HG03558 (cell line): ENCODE measurements around the gene WNT10A.

ENCODE experiments used
- ATAC-seq: cut with Tn5 transposase; IDR thresholded peaks from one replicate; pipeline ENCODE4 v1.9.1; 2021; ENCODE audit warnings: moderate number of reproducible peaks; ENCODE audit not compliant: unreplicated experiment; ENCODE audit errors: extremely low read depth

Gene WNT10A

DNA sequence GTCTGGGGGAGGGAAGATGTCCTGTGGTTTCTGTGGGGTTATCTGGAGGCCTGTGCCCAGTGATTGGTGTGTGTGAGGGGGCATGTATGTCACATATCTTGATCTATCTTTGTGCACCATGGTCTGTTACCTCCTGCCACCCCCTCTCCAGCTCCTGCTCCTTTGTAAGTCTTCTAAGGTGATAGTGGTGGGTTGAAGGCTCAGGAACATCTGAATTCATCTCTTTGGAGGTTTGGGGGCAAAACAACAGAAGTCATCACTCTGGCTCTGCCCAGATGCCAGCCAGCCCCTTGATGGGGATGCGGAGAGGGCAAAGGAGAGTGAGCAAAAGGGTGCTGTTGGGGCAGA, 23.8 kb upstream of the WNT10A start:
- ATAC-seq: no peak

- ATAC-seq: no peak
Observed at GRCh38 chr2:218857371-218858137, 23.1 kb upstream of the WNT10A start.

DNA sequence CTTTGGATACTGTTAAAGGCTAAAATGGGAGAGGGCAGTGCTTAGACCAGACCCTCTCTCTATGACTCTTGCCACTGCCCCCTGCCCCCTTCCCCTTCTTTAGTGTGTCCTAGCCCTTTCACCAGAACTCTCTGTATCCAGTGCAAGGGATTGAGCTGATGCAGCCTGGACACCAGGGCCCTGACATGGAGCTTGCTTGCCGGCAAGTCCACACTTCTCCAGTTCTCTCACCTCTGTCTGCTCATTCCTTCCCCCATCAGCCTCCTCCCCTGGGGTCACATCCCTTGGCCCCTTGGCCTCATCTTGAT, 22.6 kb upstream of the WNT10A start:
- ATAC-seq: no peak

DNA sequence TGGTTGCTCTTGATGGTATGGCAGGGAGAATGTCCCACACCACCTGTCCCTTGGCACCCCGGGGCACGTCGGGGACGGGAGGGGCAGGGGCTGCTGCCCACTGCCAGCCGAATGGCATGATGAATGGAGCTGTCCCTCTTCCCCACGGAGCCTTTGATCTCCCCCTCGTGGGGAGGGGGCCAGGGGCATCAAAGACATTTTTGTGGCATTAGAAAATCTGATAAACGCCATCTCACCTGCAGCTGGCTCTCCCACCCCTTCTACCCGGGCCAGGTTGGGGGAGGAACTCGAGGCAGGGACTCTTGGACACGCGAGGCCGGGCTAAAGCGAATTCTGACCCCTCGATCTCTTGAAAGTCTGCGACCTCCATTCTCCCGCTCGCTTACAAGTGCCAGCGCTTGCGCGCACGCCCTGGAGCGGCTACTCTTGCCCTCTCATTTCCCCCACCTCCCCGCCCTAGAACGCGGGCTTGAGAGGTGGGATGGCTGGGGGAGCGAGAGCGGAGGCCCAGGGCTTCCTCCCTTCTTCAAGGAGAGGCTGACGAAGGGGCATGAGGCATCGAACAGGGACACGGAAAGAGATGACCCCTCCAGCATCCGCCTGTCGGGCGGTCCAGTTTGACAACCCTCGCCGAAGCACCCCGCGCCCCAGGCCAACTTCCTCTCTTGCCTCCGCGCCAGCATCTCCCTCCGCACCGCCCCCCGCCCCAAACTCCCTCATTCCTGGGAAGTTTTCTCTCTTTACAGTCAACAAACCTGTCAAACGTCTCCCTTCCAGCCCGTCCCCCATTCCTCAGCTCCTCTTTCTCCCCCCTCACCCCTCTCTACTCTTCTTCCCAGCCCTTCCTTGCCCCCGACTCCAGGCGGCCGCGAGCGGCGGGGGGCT, 21.7 kb upstream of the WNT10A start:
- no peak for ATAC-seq

DNA sequence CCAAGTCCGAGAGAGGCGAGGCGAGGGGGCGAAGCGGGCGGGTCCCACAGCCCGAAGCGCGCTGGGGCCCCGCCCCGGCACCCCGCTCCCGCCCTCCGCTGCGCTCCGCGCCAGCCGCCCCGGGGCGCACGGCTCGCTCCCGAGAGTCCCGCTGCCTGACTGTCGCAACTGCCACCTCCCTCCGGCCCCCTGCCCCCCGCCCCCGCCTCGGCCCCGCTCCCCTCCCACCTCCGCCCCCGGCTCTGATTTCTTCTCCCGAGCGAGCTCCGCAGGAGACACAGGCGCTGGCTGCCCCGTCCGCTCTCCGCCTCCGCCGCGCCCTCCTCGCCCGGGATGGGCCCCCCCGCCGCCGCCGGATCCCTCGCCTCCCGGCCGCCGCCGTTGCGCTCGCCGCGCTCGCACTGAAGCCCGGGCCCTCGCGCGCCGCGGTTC, 21.1 kb upstream of the WNT10A start, which contains the start of gene WNT6:
TSS of gene WNT6 (plus strand) at position 250 of the 432 bp plus-strand sequence. CDS start 233 bp downstream, outside the sequence.
- ATAC-seq: no peak

DNA sequence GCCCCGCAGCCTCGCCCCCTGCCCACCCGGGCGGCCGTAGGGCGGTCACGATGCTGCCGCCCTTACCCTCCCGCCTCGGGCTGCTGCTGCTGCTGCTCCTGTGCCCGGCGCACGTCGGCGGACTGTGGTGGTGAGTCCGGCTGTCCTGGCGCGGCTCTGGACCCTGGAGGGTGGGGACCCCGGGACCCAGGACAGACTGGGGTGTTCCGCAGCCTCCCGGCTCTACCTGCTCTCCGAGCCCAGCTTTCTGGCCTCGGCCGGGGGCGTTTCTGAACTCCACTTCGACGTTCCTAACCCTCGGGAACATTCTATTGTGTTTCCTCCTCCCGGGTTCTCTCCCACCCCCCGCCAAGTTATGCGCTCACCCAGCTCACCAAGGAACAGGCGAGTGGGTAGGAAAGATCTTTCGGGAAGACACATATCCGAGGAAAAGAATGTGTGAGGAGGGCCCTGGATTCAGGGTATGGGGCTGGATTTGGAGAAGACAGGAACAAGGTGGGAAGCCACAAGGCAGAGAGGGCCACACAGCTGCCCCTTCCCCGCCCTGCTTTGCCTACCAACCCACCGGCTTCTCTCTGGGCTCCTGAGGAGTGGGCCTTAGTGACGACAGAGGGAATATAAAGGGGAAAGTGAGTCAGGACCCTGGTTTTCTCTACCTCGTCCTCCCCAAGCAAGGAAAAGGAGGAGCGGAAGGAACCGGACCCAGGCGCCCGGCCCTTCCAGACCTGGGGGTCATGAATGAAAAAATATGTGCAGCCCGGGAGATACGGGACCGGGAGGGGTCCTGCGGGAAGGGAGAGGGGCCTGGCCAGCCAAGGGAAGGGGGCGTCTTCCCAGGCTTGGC, 20.4 kb upstream of the WNT10A start:
- no peak for ATAC-seq

- no peak for ATAC-seq
Observed at GRCh38 chr2:218860950-218861381, 19.7 kb upstream of the WNT10A start.

DNA sequence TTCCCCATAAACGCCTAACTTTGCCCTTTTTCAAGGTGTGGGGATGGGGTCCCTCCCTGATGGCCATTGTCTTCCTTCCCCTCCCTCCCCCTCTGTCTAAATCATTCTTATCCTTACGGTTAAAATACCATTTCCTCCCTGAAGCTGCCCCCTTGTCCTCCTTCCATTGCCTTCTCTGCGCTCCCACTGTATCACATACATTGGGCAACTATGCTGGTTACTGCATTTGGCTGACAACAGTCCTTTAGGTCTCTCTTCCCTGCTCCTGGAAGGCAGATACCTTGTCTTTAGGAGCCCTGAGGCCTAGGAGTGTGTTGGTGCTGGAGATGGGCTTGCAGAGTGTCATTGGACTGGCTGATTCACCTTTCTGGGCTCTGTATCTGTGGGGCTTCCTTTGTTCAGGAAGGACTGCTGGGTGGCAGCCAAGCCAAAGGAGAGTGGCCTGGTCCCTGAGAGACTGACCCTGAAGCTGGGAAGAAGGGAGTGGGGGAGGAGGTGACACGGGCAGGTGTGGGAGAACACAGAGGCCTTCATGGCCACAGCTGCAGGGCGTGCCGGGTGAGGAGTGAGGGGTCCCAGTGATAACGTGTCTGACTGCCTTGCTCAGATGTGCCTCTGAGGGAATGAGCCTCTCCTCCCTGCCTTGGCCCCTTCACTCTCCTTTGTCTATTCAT, 18.9 kb upstream of the WNT10A start:
- ATAC-seq: no peak

DNA sequence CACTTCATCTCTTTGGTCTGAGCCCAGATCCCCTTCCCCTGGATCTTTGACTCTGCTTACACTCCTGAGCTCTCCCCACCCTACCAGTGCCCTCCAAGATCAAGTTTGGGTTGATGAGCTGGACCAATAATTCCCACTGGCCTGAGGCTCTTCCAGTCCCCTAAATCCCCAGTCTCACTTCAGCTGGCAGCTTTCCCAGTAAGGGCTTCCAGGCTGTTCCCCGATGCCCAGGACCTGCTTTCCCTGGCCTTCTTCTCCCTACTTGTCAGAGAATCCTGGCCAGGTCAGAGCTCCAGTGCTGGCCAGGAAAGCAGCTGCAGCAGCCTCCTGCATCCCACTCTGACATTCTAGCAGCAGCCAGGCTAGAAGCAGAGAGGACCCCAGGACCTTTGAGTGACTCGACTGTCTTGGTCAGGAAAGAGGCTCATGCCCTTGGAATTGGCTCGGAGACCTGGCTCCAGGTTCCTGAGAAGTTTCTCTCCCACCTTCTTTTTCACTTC, 17.6 kb upstream of the WNT10A start:
- no peak for ATAC-seq

DNA sequence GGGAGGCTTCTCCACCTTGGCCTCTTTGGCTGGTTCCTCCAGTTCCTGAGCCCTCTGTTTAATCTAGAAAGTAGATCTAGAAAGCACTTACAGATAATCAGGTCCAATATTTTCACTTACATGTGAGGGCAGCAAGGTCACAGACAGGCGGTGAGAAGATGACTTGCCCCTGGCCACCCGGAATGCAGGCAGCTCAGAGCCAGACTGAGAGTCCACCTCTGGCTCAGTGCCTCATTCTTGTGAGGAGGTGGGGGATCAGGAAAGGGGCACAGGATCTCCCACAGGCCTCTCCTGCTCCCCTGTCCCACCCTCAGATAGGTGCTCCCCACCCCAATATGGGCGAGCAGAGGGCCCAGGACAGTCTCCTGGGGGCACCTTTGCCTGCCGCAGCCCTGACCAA, 15.3 kb upstream of the WNT10A start:
- no peak for ATAC-seq

DNA sequence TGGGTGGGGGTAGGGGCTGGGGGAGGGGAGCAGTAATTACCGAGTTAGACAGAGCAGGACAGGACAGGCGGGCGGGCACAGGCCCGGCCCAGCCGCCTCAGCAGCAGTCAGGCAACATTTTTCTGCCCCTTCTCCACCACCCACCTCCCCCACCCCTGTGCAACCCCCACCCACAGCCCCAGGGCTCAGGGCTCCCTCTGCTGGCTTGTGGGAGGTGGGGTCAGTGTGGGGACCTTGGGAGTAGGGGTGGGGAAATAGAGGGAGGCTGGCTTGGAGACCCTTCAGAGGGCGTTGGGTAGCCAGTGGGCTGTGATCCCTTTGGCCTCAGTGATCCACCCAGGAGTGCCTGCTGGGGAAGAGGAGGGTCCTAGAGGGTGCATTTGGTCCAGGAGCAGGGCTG, 14.7 kb upstream of the WNT10A start:
- no peak for ATAC-seq

GRCh38 chr2:218867900-218868299, 12.8 kb upstream of the WNT10A start:
- no peak for ATAC-seq

DNA sequence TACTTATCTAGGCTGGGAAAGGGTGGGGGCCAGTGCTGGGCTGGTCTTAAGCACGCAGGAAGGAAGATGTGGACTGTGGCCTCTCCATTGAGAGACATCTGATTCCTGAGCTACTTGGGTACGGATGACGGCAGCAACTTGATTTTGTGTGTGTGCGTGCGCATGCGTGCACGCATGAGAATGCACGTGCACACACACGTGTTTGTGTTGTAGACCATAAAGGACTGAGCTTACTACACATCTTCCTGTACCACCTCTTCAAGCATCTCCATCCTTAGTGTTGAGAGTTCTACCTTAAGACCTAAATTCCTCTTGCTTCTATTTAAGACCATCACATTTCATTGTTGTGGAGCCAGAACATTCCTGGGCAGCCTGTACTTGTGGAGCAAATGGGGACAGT, 11.6 kb upstream of the WNT10A start:
- ATAC-seq: no peak

- no peak for ATAC-seq
Observed at GRCh38 chr2:218870984-218871344, 9.7 kb upstream of the WNT10A start.

- ATAC-seq: no peak
Observed at GRCh38 chr2:218871345-218872302, 9.0 kb upstream of the WNT10A start.

DNA sequence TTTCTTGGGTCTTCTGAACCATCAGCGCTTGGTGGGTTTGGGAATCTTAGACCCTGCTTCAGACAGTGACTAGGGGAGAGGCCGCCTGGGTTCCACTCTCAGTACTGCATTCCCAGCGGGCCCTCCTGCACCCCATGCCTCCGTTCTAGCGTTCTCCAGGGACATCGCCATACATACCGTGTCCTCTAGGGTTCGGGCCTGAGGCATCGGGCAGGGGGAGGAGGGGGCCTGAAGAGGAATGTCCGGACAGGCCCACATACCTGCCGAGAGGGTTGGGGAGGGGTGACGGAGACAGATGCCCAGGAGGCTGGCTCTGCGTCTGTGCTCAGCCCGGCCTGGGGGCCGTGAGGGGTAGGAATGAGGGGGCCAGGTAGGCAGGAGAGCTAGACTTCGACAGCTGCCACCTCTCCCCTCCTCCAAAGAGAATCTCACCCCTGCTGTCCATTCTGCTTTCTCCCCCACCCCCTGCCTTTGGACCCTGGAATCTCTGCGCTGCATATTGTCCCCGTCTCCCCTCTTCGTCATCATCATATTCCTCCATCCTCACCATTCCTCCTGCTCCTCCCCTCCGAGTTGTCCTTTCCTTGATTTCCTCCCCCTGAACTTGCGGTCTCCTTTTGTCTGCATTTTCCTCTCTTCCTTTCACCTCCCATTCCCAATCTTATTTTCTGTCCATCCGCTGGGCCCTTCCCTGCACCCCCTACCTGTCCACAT, 7.8 kb upstream of the WNT10A start:
- no peak for ATAC-seq

DNA sequence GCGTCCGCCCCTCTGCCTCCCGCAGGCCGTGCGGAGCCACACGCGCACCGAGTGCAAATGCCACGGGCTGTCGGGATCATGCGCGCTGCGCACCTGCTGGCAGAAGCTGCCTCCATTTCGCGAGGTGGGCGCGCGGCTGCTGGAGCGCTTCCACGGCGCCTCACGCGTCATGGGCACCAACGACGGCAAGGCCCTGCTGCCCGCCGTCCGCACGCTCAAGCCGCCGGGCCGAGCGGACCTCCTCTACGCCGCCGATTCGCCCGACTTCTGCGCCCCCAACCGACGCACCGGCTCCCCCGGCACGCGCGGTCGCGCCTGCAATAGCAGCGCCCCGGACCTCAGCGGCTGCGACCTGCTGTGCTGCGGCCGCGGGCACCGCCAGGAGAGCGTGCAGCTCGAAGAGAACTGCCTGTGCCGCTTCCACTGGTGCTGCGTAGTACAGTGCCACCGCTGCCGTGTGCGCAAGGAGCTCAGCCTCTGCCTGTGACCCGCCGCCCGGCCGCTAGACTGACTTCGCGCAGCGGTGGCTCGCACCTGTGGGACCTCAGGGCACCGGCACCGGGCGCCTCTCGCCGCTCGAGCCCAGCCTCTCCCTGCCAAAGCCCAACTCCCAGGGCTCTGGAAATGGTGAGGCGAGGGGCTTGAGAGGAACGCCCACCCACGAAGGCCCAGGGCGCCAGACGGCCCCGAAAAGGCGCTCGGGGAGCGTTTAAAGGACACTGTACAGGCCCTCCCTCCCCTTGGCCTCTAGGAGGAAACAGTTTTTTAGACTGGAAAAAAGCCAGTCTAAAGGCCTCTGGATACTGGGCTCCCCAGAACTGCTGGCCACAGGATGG, 7.1 kb upstream of the WNT10A start:
- no peak for ATAC-seq
